Erythroblast (primary cell): ENCODE data around the gene CNGA3.

ENCODE experiments used
- GATA1 ChIP-seq: IDR thresholded peaks from 2 replicates; pipeline ENCODE4 v1.6.1; 2011; ENCODE audit warnings: low read depth, mild to moderate bottlenecking, control low read depth, low read length, moderate library complexity
- POLR2A ChIP-seq: IDR thresholded peaks from 2 replicates; pipeline ENCODE4 v1.6.1; 2011; ENCODE audit warnings: mild to moderate bottlenecking, low read length

GRCh38 chr2:98298683-98299164, 47.5 kb upstream of the CNGA3 start:
- TF ChIP-seq GATA1, result no peak
- TF ChIP-seq POLR2A, result no peak
